ENCODE measurements around the gene PREPL. TPM values are rescaled to one million over a fixed set of nuclear protein-coding genes. Genes with fewer than 3 reads are reported as not detected.

Gene PREPL
- total and polyA plus RNA-seq, 2 of the 8 experiments (the other 6 are each of a cell fraction or from before 2014, with no cell fraction given) = 13.6 to 38.9 TPM

GRCh38 chr2:44352510-44352909 lies 8.8 kb downstream of the PREPL start:
- no peak overlapping the region for H3K27ac ChIP-seq (ENCODE audit: low read depth, low read length)
- H2AFZ ChIP-seq (ENCODE audit: low read length) = no peak overlapping the region
- no peaks in the 10 kb centered on the region for H3K23me2 ChIP-seq (ENCODE audit: low read depth, low read length)
- 82% methylated on average over 1 of the region's 1 CpG; no CpG with 5 or more reads in 1 of the 2 experiments for WGBS, 2 experiments (ENCODE audit: extremely low coverage in 1 of 2, insufficient coverage in 1 of 2, insufficient read length in 1 of 2, insufficient replicate concordance in 2 of 2, low coverage in 1 of 2, low lambda C conversion rate in 2 of 2, missing lambda C conversion rate in 1 of 2)
- H4K91ac ChIP-seq (replicated peaks; ENCODE audit: insufficient read length, low read length) = no peak overlapping the region
- no peak for DNase-seq (ENCODE audit: low read depth in 1 of 2, low spot score in 2 of 2)
- no peak overlapping the region for H2BK5ac ChIP-seq (ENCODE audit: low read depth, low read length)
- H3K9me3 ChIP-seq (ENCODE audit: insufficient read depth in 2 of 2, low read depth in 1 of 2, low read length in 1 of 2) = no peaks in the 10 kb centered on the region
- no peaks in the 10 kb centered on the region for H3K79me2 ChIP-seq (ENCODE audit: control insufficient read depth in 1 of 2, insufficient read depth in 2 of 2, low read length in 2 of 2)
- H3K79me1 ChIP-seq (ENCODE audit: low read depth, low read length) = no peaks in the 10 kb centered on the region
- no peak for FAIRE-seq
- no peak for TF ChIP-seq EZH2 (IDR thresholded peaks at IDR 0.05; ENCODE audit: low read depth, low read length, severe bottlenecking)
- TF ChIP-seq CEBPB (IDR thresholded peaks at IDR 0.05; ENCODE audit: low read depth, low read length) = no peak
- no peak for TF ChIP-seq ATF2 (IDR thresholded peaks at IDR 0.05; ENCODE audit: low read length)
- no peak for TF ChIP-seq NANOG (IDR thresholded peaks at IDR 0.05; ENCODE audit: insufficient read depth, low read depth, low read length, poor library complexity, severe bottlenecking)
- H4K20me1 ChIP-seq (replicated peaks in 1 of 2; ENCODE audit: control insufficient read depth in 1 of 2, insufficient read depth in 2 of 2, low read length in 2 of 2) = no peaks in the 10 kb centered on the region
- H3K4me1 ChIP-seq (replicated peaks in 1 of 4; ENCODE audit: control insufficient read depth in 3 of 4, insufficient read depth in 4 of 4, low read length in 3 of 4) = 0 out of 7 replicates have a peak, but pooled peaks cover 0 to 2% (median 0%) of the 10 kb centered on the region in 4 experiments
- H3K9ac ChIP-seq (replicated peaks in 1 of 4; ENCODE audit: extremely low read depth in 1 of 4, low read depth in 3 of 4, low read length in 3 of 4) = no peak overlapping the region
- no peak overlapping the region for H3K4ac ChIP-seq (replicated peaks; ENCODE audit: insufficient read length, low read depth, low read length)
- no peak overlapping the region for H3K4me2 ChIP-seq (ENCODE audit: insufficient read depth in 1 of 2, low read depth in 2 of 2, low read length in 2 of 2)
- no peak overlapping the region for H4K8ac ChIP-seq (ENCODE audit: extremely low read depth, insufficient read depth, low read length)
- POLR2A ChIA-PET (ENCODE audit: partially characterized antibody) = interaction anchor here (1.8 kb wide), 1 partner anchor 8 kb away, joined by 6 read pairs; the partner anchor contains the start of genes CAMKMT and PREPL
- no peak overlapping the region for H2BK15ac ChIP-seq (ENCODE audit: low read length)
- no peak overlapping the region for H3K56ac ChIP-seq (replicated peaks; ENCODE audit: insufficient read length, low read depth, low read length)
- CTCF ChIA-PET (ENCODE audit: partially characterized antibody) = interaction anchor here (1.0 to 1.5 kb wide), 2 partner anchors 10 to 342 kb away, joined by 3 to 5 read pairs; partner anchors contain the start of gene CAMKMT
- no peaks in the 10 kb centered on the region for H3K27me3 ChIP-seq (replicated peaks in 1 of 4; ENCODE audit: control insufficient read depth in 3 of 4, extremely low read depth in 1 of 4, insufficient read depth in 3 of 4, low read length in 3 of 4)
- H4K5ac ChIP-seq (ENCODE audit: insufficient read length, low read depth, low read length) = no peak overlapping the region
- H3K4me3 ChIP-seq (ENCODE audit: extremely low read depth in 1 of 4, insufficient read depth in 2 of 4, low read depth in 3 of 4, low read length in 4 of 4) = no peak overlapping the region
- no peaks in the 10 kb centered on the region for H3K36me3 ChIP-seq (ENCODE audit: control insufficient read depth in 2 of 4, insufficient read depth in 4 of 4, low read length in 3 of 4)
- H2AK5ac ChIP-seq (ENCODE audit: low read depth, low read length) = no peak overlapping the region
- no peak overlapping the region for H3K14ac ChIP-seq (ENCODE audit: insufficient read length)
- H2BK120ac ChIP-seq (replicated peaks; ENCODE audit: low read depth, low read length) = no peak overlapping the region
- H3K18ac ChIP-seq (ENCODE audit: extremely low read depth, low read length) = no peak overlapping the region
- H3K23ac ChIP-seq (ENCODE audit: insufficient read length) = no peak overlapping the region
- H2BK20ac ChIP-seq (ENCODE audit: low read length) = no peak overlapping the region
- H2BK12ac ChIP-seq (ENCODE audit: low read depth, low read length) = no peak overlapping the region

All from H1 (cell line).